HEK293 (cell line): Measurements from ENCODE around the gene MAML1.

Source experiments
- CTCF ChIP-seq: fragments of 450-650 bp; formaldehyde crosslinking; IDR thresholded peaks from 2 replicates; pipeline ENCODE4 v1.5.1; 2016; ENCODE audit warnings: missing biosample characterization, missing genetic modification characterization
- HOXD13 ChIP-seq: sonication (generic); formaldehyde crosslinking; IDR thresholded peaks from 2 replicates; pipeline ENCODE4 v1.8.0; 2022; ENCODE audit warnings: missing genetic modification reagents, borderline replicate concordance
- PBX3 ChIP-seq: sonication (generic); formaldehyde crosslinking; IDR thresholded peaks from 2 replicates; pipeline ENCODE4 v1.8.1; 2022; ENCODE audit warnings: mild to moderate bottlenecking, moderate library complexity, missing genetic modification reagents
- ZBTB10 ChIP-seq: fragments of 450-650 bp; formaldehyde crosslinking; IDR thresholded peaks from 2 replicates; pipeline ENCODE4 v1.5.1; 2016; ENCODE audit warnings: missing biosample characterization, missing genetic modification characterization
- ZEB2 ChIP-seq: fragments of 450-650 bp; formaldehyde crosslinking; IDR thresholded peaks from 2 replicates; pipeline ENCODE4 v1.5.1; 2016; ENCODE audit warnings: missing biosample characterization, missing genetic modification characterization
- ZNF114 ChIP-seq: fragments of 450-650 bp; formaldehyde crosslinking; IDR thresholded peaks from 2 replicates; pipeline ENCODE4 v1.5.0; 2017; ENCODE audit warnings: missing biosample characterization, missing genetic modification characterization
- ZNF146 ChIP-seq: fragments of 450-650 bp; formaldehyde crosslinking; IDR thresholded peaks from 2 replicates; pipeline ENCODE4 v1.5.1; 2016; ENCODE audit warnings: missing biosample characterization, missing genetic modification characterization
- ZNF221 ChIP-seq: fragments of 450-650 bp; formaldehyde crosslinking; IDR thresholded peaks from 2 replicates; pipeline ENCODE4 v1.5.1; 2017; ENCODE audit warnings: missing biosample characterization, missing genetic modification characterization, borderline replicate concordance
- ZNF394 ChIP-seq: fragments of 450-650 bp; formaldehyde crosslinking; IDR thresholded peaks from 2 replicates; pipeline ENCODE4 v1.5.1; 2016; ENCODE audit warnings: missing biosample characterization, missing genetic modification characterization, mild to moderate bottlenecking, moderate library complexity, borderline replicate concordance
- ZNF423 ChIP-seq: fragments of 450-650 bp; formaldehyde crosslinking; IDR thresholded peaks from 2 replicates; pipeline ENCODE4 v1.5.1; 2016; ENCODE audit warnings: missing biosample characterization, missing genetic modification characterization
- ZNF555 ChIP-seq: fragments of 450-650 bp; formaldehyde crosslinking; conservative IDR thresholded peaks from 2 replicates; pipeline ENCODE4 v1.5.1; 2017; ENCODE audit warnings: missing biosample characterization, mild to moderate bottlenecking, missing genetic modification characterization, inconsistent platforms
- ZNF561 ChIP-seq: fragments of 450-650 bp; IDR thresholded peaks from 2 replicates; pipeline ENCODE4 v1.5.1; 2018; ENCODE audit warnings: missing biosample characterization, missing genetic modification characterization, borderline replicate concordance
- ZNF629 ChIP-seq: fragments of 450-650 bp; formaldehyde crosslinking; IDR thresholded peaks from 2 replicates; pipeline ENCODE4 v1.5.1; 2017; ENCODE audit warnings: missing biosample characterization, missing genetic modification characterization
- ZNF76 ChIP-seq: fragments of 450-650 bp; formaldehyde crosslinking; IDR thresholded peaks from 2 replicates; pipeline ENCODE4; 2016; ENCODE audit warnings: low read depth, missing biosample characterization, missing genetic modification characterization, borderline replicate concordance

GRCh38 chr5:179812997-179813607 lies 80.5 kb downstream of the MAML1 start:
- TF ChIP-seq ZNF423 (tag by site-specific recombination) (no peak), CTCF (no peak), ZEB2 (tag by site-specific recombination) (no peak), HOXD13 (CRISPR knock-in tag) (no peak), ZNF555 (no peak), ZNF76 (tag by site-specific recombination) (no peak), ZNF146 (tag by site-specific recombination) (no peak), PBX3 (CRISPR knock-in tag) (no peak), ZNF114 (tag by site-specific recombination) (no peak), ZNF561 (tag by site-specific recombination) (no peak), ZBTB10 (tag by site-specific recombination) (no peak), ZNF221 (tag by site-specific recombination) (no peak), ZNF394 (no peak), ZNF629 (tag by site-specific recombination) (no peak)
